Cerebellar nuclear complex (tissue), 1 donor: Measurements from ENCODE around the gene KRT34.
"Not testable (repeated sequence)": the region's sequence is repeated elsewhere in the genome, so short reads cannot be mapped to it uniquely, and the experiment has no call there.

Experiments
- DNase-seq, 2 experiments: peaks; one replicate each; lab custom pipeline; 2025; lab: John Stamatoyannopoulos, UW

The KRT34 gene

GRCh38 chr17:41381943-41382342 lies at the start of gene KRT34:
Gene KRT34 (minus strand): TSS chr17:41382306. CDS start chr17:41382246, 60 bp downstream.
- DNase-seq: not testable (repeated sequence)

GRCh38 chr17:41430376-41430775 lies 48.3 kb upstream of the KRT34 start:
- DNase-seq: not testable (repeated sequence)

GRCh38 chr17:41429667-41430066 lies 47.6 kb upstream of the KRT34 start:
- no peak for DNase-seq

- DNase-seq: no peak
Measured at GRCh38 chr17:41428591-41429291, 46.6 kb upstream of the KRT34 start.

GRCh38 chr17:41424111-41424635 lies 42.1 kb upstream of the KRT34 start, which contains the start of gene KRT37:
Gene KRT37 (minus strand): TSS chr17:41424585. CDS start chr17:41424523, 62 bp downstream.
- DNase-seq: no peak

GRCh38 chr17:41422586-41422985 lies 40.5 kb upstream of the KRT34 start:
- DNase-seq: not testable (repeated sequence)

- no peak for DNase-seq
Measured at GRCh38 chr17:41421617-41422016, 39.5 kb upstream of the KRT34 start.

GRCh38 chr17:41421116-41421515 lies 39.0 kb upstream of the KRT34 start:
- no peak for DNase-seq

- no peak for DNase-seq
Measured at GRCh38 chr17:41420134-41420533, 38.0 kb upstream of the KRT34 start.

GRCh38 chr17:41419716-41420115 lies 37.6 kb upstream of the KRT34 start:
- DNase-seq: no peak

GRCh38 chr17:41418116-41418860 lies 36.2 kb upstream of the KRT34 start:
- DNase-seq: no peak

GRCh38 chr17:41417576-41418015 lies 35.5 kb upstream of the KRT34 start:
- no peak for DNase-seq

GRCh38 chr17:41417127-41417526 lies 35.0 kb upstream of the KRT34 start:
- no peak for DNase-seq

GRCh38 chr17:41416479-41416878 lies 34.4 kb upstream of the KRT34 start:
- no peak for DNase-seq

- DNase-seq: no peak
Measured at GRCh38 chr17:41415833-41416335, 33.8 kb upstream of the KRT34 start.

GRCh38 chr17:41415411-41415810 lies 33.3 kb upstream of the KRT34 start:
- DNase-seq: no peak

- DNase-seq: no peak
Measured at GRCh38 chr17:41413982-41414381, 31.9 kb upstream of the KRT34 start.

- no peak for DNase-seq
Measured at GRCh38 chr17:41413353-41413957, 31.3 kb upstream of the KRT34 start.

GRCh38 chr17:41411072-41411840 lies 29.1 kb upstream of the KRT34 start:
- no peak for DNase-seq

GRCh38 chr17:41407226-41407625 lies 25.1 kb upstream of the KRT34 start:
- DNase-seq: no peak

GRCh38 chr17:41406205-41406604 lies 24.1 kb upstream of the KRT34 start:
- DNase-seq: no peak
